TTC549 (cell line): ENCODE results near the gene FCF1.

Experiments
- FAIRE-seq: peaks from 2 replicates; lab custom pipeline; 2012; peaks lifted over from hg19 to GRCh38; lab: Jason Lieb, UNC

The FCF1 gene

DNA sequence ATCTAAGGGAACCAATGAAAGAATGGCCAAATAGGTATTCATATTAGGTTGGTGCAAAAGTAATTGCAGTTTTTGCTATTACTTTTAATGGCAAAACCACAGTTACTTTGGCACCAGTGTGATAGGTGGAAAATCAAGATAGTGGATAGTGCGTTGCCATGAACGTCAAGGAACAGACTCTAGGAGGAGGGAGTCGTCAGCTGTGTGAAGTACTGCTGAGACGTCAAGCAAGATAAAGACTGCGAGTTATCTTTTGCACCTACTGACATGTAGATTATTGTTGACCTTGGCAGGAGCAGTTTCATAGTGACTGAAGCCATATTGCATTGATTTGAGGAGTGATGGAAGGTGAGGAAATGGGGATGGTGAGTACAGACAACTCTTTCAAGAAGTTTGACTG lies 58.5 kb downstream of the FCF1 start:
- FAIRE-seq, result no peak

DNA sequence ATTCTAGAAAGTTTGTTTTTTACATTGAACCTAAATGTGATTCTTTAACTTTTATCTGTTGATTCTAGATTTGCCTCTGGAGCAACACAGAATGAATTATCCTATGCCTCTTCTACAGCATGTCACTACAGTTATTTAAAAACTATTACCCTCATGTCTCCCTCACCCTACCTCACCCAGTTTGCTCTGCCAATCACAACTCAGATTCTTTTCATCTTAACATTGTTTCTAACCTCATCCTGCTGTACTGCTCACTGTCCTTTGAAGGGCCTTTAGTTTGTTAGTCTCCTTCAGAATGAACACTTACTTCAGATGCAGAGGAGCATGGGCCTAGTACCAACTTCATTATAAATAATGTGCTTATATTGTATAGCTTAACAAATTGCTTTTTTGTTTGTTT lies 71.7 kb downstream of the FCF1 start:
- no peak for FAIRE-seq

GRCh38 chr14:74785056-74785613 lies 72.2 kb downstream of the FCF1 start:
- no peak for FAIRE-seq

- FAIRE-seq, result no peak
These were observed 73.9 kb downstream of the FCF1 start for GRCh38 chr14:74786796-74787315.
